ENCODE data around the gene ADPRS.
A peak's percentile ranks its signal among the peaks of the same experiment; 100 is the strongest.

Gene ADPRS

GRCh38 chr1:36083635-36084496 lies 4.8 kb upstream of the ADPRS start, which contains the start of gene TEKT2:
TSS of gene TEKT2 (plus strand) at chr1:36084094. CDS start at chr1:36084922, 828 bp downstream.
- intact Hi-C loops (cut with micrococcal nuclease), result loop anchor here (10.0 kb wide), 1 partner anchor 149 kb away; the partner anchor contains the start of gene AGO3
- H3K27ac Mint-ChIP-seq, result peak within 1 kb of the TSS; percentile 34
- H3K27me3 Mint-ChIP-seq, result peaks cover 30% of the 10 kb centered on the region
- H3K4me3 Mint-ChIP-seq, result peak within 1 kb of the TSS; percentile 71
- H3K4me1 Mint-ChIP-seq (ENCODE audit: low read depth), result no peaks in the 10 kb centered on the region
- no peaks in the 10 kb centered on the region for H3K9me3 Mint-ChIP-seq
- H3K36me3 Mint-ChIP-seq (ENCODE audit: low read depth), result peaks cover 3% of the 10 kb centered on the region

- H3K27ac Mint-ChIP-seq, result peak overlapping the region; percentile 34
- H3K4me3 Mint-ChIP-seq, result peak overlapping the region; percentile 71
- H3K9me3 Mint-ChIP-seq, result no peaks in the 10 kb centered on the region
- H3K4me1 Mint-ChIP-seq (ENCODE audit: low read depth), result peaks cover 4% of the 10 kb centered on the region
- intact Hi-C loops (cut with micrococcal nuclease), result loop anchor here (10.0 kb wide), 1 partner anchor 150 kb away; the partner anchor contains the start of gene AGO3
- peaks cover 11% of the 10 kb centered on the region for H3K36me3 Mint-ChIP-seq (ENCODE audit: low read depth)
- H3K27me3 Mint-ChIP-seq, result peaks cover 30% of the 10 kb centered on the region
These were observed 4.1 kb upstream of the ADPRS start for GRCh38 chr1:36084497-36085115.

GRCh38 chr1:36085126-36085525 lies 3.6 kb upstream of the ADPRS start:
- H3K27me3 Mint-ChIP-seq, result peaks cover 30% of the 10 kb centered on the region
- peaks cover 10% of the 10 kb centered on the region for H3K4me1 Mint-ChIP-seq (ENCODE audit: low read depth)
- no peak overlapping the region for H3K4me3 Mint-ChIP-seq
- intact Hi-C loops (cut with micrococcal nuclease), result loop anchor here (10.0 kb wide), 1 partner anchor 150 kb away; the partner anchor contains the start of gene AGO3
- H3K27ac Mint-ChIP-seq, result no peak overlapping the region
- H3K36me3 Mint-ChIP-seq (ENCODE audit: low read depth), result peaks cover 16% of the 10 kb centered on the region
- H3K9me3 Mint-ChIP-seq, result no peaks in the 10 kb centered on the region

- H3K4me1 Mint-ChIP-seq (ENCODE audit: low read depth), result peaks cover 12% of the 10 kb centered on the region
- H3K27ac Mint-ChIP-seq, result no peak overlapping the region
- H3K9me3 Mint-ChIP-seq, result no peaks in the 10 kb centered on the region
- intact Hi-C loops (cut with micrococcal nuclease), result loop anchor here (10.0 kb wide), 1 partner anchor 151 kb away; the partner anchor contains the start of gene AGO3
- no peak overlapping the region for H3K4me3 Mint-ChIP-seq
- H3K27me3 Mint-ChIP-seq, result peaks cover 25% of the 10 kb centered on the region
- peaks cover 21% of the 10 kb centered on the region for H3K36me3 Mint-ChIP-seq (ENCODE audit: low read depth)
These were observed 2.8 kb upstream of the ADPRS start for GRCh38 chr1:36085686-36086526.

GRCh38 chr1:36086529-36087232 lies 2.0 kb upstream of the ADPRS start:
- no peak overlapping the region for H3K27ac Mint-ChIP-seq
- H3K27me3 Mint-ChIP-seq, result peaks cover 25% of the 10 kb centered on the region
- no peak overlapping the region for H3K4me3 Mint-ChIP-seq
- peaks cover 28% of the 10 kb centered on the region for H3K36me3 Mint-ChIP-seq (ENCODE audit: low read depth)
- intact Hi-C loops (cut with micrococcal nuclease), result loop anchor here (10.0 kb wide), 1 partner anchor 152 kb away; the partner anchor contains the start of gene AGO3
- H3K9me3 Mint-ChIP-seq, result no peaks in the 10 kb centered on the region
- peaks cover 18% of the 10 kb centered on the region for H3K4me1 Mint-ChIP-seq (ENCODE audit: low read depth)

- H3K36me3 Mint-ChIP-seq (ENCODE audit: low read depth), result peaks cover 36% of the 10 kb centered on the region
- no peak overlapping the region for H3K4me3 Mint-ChIP-seq
- intact Hi-C loops (cut with micrococcal nuclease), result loop anchor here (10.0 kb wide), 1 partner anchor 153 kb away; the partner anchor contains the start of gene AGO3
- peaks cover 21% of the 10 kb centered on the region for H3K27me3 Mint-ChIP-seq
- H3K9me3 Mint-ChIP-seq, result no peaks in the 10 kb centered on the region
- peak overlapping the region; percentile 92 for H3K27ac Mint-ChIP-seq
- H3K4me1 Mint-ChIP-seq (ENCODE audit: low read depth), result peaks cover 26% of the 10 kb centered on the region
These were observed 1.2 kb upstream of the ADPRS start for GRCh38 chr1:36087233-36088123.

- Mint-ChIP-seq H3K36me3 (ENCODE audit: low read depth) (peaks cover 44% of the 10 kb centered on the region), H3K4me1 (ENCODE audit: low read depth) (peaks cover 33% of the 10 kb centered on the region), H3K4me3 (peak overlapping the region; percentile 82), H3K27me3 (peaks cover 18% of the 10 kb centered on the region), H3K27ac (peak overlapping the region; percentile 92), H3K9me3 (no peaks in the 10 kb centered on the region)
- intact Hi-C loops (cut with micrococcal nuclease), result loop anchor here (10.0 kb wide), 1 partner anchor 153 kb away; the partner anchor contains the start of gene AGO3
These were observed 471 bp upstream of the ADPRS start for GRCh38 chr1:36088265-36088576.

GRCh38 chr1:36089393-36090121 lies 865 bp downstream of the ADPRS start:
- H3K4me1 Mint-ChIP-seq (ENCODE audit: low read depth), result peaks cover 47% of the 10 kb centered on the region
- peak overlapping the region; percentile 92 for H3K27ac Mint-ChIP-seq
- intact Hi-C loops (cut with micrococcal nuclease), result loop anchor here (10.0 kb wide), 1 partner anchor 155 kb away; the partner anchor contains the start of gene AGO3
- H3K36me3 Mint-ChIP-seq (ENCODE audit: low read depth), result peaks cover 57% of the 10 kb centered on the region
- peak overlapping the region; percentile 82 for H3K4me3 Mint-ChIP-seq
- peaks cover 7% of the 10 kb centered on the region for H3K27me3 Mint-ChIP-seq
- H3K9me3 Mint-ChIP-seq, result no peaks in the 10 kb centered on the region

- Mint-ChIP-seq H3K36me3 (ENCODE audit: low read depth) (peaks cover 68% of the 10 kb centered on the region), H3K27ac (peak overlapping the region; percentile 89), H3K9me3 (no peaks in the 10 kb centered on the region), H3K27me3 (no peaks in the 10 kb centered on the region), H3K4me3 (no peak overlapping the region), H3K4me1 (ENCODE audit: low read depth) (peaks cover 61% of the 10 kb centered on the region)
- intact Hi-C loops (cut with micrococcal nuclease), result no loop called here
These were observed 2.4 kb downstream of the ADPRS start for GRCh38 chr1:36091141-36091540.

GRCh38 chr1:36091698-36092097 lies 3.0 kb downstream of the ADPRS start:
- Mint-ChIP-seq H3K27ac (peak overlapping the region; percentile 89), H3K4me1 (ENCODE audit: low read depth) (peaks cover 66% of the 10 kb centered on the region), H3K36me3 (ENCODE audit: low read depth) (peaks cover 74% of the 10 kb centered on the region), H3K27me3 (no peaks in the 10 kb centered on the region), H3K9me3 (no peaks in the 10 kb centered on the region), H3K4me3 (no peak overlapping the region)
- intact Hi-C loops (cut with micrococcal nuclease), result no loop called here

GRCh38 chr1:36092166-36092797 lies 3.6 kb downstream of the ADPRS start:
- H3K9me3 Mint-ChIP-seq, result no peaks in the 10 kb centered on the region
- H3K4me3 Mint-ChIP-seq, result no peak overlapping the region
- intact Hi-C loops (cut with micrococcal nuclease), result no loop called here
- peak overlapping the region; percentile 89 for H3K27ac Mint-ChIP-seq
- peaks cover 72% of the 10 kb centered on the region for H3K4me1 Mint-ChIP-seq (ENCODE audit: low read depth)
- H3K36me3 Mint-ChIP-seq (ENCODE audit: low read depth), result peaks cover 80% of the 10 kb centered on the region
- no peaks in the 10 kb centered on the region for H3K27me3 Mint-ChIP-seq

Data from dendritic cell treated with granulocyte-macrophage colony-stimulating factor and Interleukin-4, amounts not matched to agents 40 ng/mL and 50 ng/mL, for 4 days (primary cell).